CD4-positive, alpha-beta T cell treated with Interferon alpha-2 for 1 hour (primary cell): ENCODE data around the gene RPS6KA1.
"Not testable (repeated sequence)": the region's sequence is repeated elsewhere in the genome, so short reads cannot be mapped to it uniquely, and the experiment has no call there.

ENCODE experiments used
- DNase-seq, 2 donors: peaks; one replicate each; pipeline ENCODE4 v3.0.0-alpha.2; 2020 to 2022

RPS6KA1 gene

DNA sequence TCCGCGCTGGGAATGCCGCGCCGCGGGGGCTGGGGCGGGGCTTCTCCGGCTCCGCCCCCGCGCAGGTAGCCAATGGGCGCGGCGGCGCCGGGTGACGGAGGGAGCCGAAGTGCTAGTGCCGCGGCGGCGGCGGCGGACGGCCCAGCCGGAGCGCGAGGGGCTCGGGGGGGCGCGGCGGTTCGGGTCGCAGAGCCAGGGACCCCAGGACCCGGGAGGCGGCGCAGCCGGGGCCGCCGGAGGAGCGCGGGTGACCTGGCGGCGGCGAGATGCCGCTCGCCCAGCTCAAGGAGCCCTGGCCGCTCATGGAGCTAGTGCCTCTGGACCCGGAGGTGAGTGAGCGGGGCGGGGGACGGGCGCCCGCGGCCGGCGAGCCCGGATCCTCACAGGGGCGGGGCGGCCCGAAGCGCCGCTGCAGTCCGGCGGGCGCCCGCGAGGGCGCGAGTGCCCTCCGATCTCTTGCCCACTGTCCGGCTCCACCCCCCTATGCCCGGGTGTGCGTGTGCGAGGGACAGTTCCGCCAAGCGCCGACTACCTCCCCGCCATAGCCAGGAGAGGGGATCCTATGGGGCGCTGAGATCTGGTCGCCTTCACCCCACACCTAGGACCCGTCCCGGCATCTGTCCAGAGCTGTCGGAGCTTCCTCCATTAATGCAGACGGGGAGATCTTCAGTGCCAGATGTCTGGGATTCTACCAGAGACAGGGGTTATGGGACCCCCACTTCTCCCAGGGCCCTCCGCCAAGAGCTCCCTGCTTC lies at the start of gene RPS6KA1:
Gene RPS6KA1 (plus strand): TSS at position 107 of the 755 bp plus-strand sequence. CDS start 160 bp downstream, at position 267.
- DNase-seq: peak; percentile 52 to 71

DNA sequence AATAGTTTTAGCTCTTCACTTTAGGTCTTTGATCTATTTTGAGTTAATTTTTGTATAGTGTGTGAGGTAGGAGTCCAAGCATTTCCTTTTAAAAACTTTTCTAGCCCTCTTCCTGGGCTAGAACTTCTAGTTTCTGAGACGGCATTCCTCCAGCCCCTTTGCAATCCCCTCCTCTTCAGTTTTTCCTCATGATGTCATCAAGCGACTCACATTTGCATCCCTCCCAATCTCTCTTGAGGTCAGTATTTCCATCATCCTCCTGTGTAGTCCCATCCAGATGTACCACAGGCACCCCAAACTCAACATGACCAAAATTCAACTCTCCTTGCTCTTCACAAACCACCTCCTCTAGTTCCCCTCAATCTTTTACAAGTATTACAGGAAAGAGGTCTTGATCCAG lies 46.6 kb upstream of the RPS6KA1 start:
- DNase-seq: no peak

GRCh38 chr1:26483980-26484379 lies 45.6 kb upstream of the RPS6KA1 start:
- DNase-seq: no peak

DNA sequence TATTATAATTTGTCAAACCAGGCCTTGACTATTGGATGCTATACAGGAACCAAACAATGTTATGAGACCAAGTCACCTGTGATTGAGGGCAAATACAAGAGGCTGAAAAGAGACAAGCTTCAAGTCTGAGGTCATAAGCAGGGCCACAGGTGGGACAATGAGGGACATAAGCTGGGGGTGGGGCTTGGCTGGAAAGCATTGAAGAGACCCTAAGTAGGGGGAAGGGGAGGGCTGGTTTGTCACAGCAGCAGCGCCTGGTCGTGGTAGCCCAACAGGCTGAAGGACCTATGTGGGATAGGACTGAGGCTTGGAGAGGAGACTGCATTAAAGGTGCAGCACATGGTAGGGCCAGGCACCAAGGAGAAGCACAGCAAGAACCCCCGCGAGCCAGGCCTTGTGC lies 39.4 kb upstream of the RPS6KA1 start:
- no peak for DNase-seq

DNA sequence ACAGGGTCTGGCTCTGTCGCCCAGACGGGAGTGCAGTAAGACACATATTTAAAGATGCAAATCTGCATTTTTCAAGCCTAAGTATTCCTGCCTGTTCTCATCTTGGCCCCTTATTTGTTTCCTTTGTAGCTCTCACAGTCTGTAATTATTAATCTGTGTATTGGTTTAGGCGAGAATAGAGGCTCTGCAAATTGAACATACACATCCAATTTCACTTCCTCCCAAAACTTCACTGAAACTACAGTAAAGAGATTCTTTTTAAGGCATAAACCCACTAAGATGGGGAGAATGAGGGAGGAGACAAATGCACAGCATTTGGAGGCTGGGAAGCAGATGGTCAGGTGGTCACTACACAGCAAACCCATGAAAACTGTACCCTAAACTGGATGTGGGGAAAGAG lies 36.3 kb upstream of the RPS6KA1 start:
- no peak for DNase-seq

GRCh38 chr1:26493938-26494337 lies 35.6 kb upstream of the RPS6KA1 start:
- DNase-seq: no peak

- DNase-seq: no peak
These were observed 32.7 kb upstream of the RPS6KA1 start for GRCh38 chr1:26496861-26497260.

DNA sequence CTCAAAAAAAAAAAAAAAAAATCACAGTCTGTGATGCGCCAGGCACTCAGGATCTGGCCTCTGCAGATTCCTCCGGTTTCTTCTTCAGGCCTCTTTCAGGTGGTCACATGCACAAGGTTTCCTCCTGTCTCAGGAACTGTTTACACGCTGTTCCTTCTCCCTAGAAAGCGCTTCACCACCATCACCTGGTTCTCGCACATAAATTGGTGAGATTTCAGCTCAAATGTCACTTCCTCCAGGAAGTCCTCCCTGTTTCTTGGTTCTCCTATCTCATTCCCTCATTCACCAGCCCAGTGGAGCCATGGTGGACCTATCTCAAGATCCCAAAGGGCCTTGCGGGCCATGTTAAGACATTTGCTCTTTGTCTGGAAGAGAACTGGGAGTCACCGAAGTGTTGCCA lies 30.7 kb upstream of the RPS6KA1 start:
- no peak for DNase-seq

GRCh38 chr1:26500488-26501175 lies 28.9 kb upstream of the RPS6KA1 start:
- DNase-seq: peak; percentile 84 to 90

GRCh38 chr1:26510711-26511110 lies 18.9 kb upstream of the RPS6KA1 start:
- not testable (repeated sequence) for DNase-seq

- DNase-seq: not testable (repeated sequence)
These were observed 13.7 kb upstream of the RPS6KA1 start for GRCh38 chr1:26515836-26516235.

GRCh38 chr1:26516987-26517765 lies 12.4 kb upstream of the RPS6KA1 start:
- no peak for DNase-seq

DNA sequence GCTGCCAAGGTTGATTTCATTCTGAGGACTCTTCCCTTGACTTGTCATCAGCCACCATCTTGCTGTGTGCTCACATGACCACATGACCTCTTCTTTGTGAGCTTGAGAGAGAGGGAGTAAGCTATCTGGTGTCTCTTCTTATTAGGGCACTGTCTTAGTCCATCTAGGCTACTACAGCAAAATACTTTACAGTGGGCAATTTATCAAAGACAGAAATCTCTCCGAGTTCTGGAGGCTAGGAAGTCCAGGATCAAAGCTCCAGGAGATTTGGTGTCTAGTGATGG lies 11.9 kb upstream of the RPS6KA1 start:
- no peak for DNase-seq

DNA sequence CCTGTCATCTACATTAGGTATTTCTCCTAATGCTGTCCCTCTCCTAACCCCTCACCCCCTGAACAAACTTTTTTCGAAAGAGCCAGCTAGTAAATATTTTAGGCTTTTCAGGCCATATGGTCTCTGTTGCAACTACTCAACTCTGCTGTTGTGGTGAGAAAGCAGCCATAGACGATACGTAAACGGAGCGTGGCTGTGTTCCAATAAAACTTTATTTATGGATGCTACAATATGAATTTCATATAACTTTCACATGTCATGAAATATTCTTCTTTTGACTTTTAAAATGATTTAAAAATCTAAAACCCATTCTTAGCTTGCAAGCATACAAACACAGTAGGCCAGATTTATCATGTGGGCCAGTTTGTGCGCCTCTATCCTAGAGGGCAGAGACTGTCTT lies 11.2 kb upstream of the RPS6KA1 start:
- DNase-seq: no peak

DNA sequence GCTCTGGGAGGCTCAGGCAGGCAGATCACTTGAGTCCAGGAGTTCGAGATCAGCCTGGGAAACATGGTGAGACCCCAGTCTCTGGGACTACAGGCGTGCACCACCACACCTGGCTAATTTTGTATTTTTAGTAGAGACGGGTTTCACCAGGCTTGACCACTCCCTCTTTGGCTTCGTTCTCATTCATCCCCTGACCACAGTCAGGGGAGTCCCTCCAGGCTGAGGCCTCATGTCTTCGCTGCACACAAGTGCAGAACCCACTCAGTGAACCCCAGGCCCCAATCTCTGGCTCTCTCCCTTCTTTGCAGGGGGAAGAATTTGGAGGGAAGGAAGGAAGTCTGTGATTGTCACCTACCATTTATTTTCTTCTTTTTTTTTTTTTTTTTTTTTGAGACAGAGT lies 9.2 kb upstream of the RPS6KA1 start:
- DNase-seq: no peak

DNA sequence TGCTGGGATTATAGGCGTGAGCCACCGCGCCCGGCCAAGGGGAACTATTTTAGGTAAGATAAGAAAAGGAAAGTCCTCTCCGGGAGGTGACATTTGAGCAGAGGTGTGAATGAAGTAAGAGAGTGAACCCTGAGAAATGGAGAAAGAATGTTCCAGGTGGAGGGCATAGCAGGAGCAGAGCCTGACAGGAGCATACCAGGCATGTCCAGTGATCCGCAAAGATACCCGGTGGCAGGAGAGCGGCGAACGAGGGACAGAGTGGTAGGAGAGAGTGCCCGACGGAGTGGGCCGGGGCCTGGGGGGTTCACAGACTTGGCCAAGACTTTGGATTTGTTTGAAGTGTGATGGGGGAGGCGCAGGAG lies 7.9 kb upstream of the RPS6KA1 start:
- DNase-seq: no peak

- no peak for DNase-seq
These were observed 7.5 kb upstream of the RPS6KA1 start for GRCh38 chr1:26522073-26522472.

DNA sequence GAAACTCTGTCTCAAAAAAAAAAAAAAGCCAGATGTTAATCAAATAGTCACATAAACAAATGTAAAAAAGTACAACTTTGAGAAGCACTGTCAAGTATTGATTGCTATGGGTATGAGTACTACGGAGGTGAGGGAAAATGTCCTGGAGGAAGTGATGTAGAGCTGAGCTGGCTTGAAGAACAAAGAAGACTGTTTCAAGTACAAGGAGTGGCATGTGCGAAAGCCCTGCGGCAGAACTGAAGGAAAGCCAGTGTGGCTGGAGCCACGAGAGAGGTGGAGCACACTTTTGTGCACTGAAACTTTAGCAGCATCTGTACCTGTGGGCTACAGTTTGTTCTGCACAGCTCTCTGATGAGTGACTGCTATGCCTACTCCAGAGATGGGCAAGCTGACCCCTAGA lies 5.4 kb upstream of the RPS6KA1 start:
- DNase-seq: no peak

DNA sequence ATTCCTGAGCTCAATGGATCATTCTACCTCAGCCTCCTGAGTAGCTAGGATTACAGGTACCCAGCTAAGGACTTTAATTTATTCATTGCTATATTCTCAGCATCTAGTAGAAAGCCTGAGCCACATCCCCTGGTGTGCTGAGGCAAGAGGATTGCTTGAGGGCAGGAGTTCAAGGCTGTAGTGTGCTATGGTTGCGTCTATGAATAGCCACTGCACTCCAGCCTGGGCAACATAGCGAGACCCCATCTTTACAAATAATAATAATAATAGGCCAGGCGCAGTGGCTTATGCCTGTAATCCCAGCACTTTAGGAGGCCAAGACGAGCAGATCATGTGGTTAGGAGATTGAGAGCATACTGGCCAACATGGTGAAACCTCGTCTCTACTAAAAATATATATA lies 3.3 kb upstream of the RPS6KA1 start:
- DNase-seq: no peak

- no peak for DNase-seq
These were observed 231 bp upstream of the RPS6KA1 start for GRCh38 chr1:26529405-26529654.

GRCh38 chr1:26530410-26530894 lies 891 bp downstream of the RPS6KA1 start:
- no peak for DNase-seq

GRCh38 chr1:26530895-26531598 lies 1.5 kb downstream of the RPS6KA1 start:
- no peak for DNase-seq

DNA sequence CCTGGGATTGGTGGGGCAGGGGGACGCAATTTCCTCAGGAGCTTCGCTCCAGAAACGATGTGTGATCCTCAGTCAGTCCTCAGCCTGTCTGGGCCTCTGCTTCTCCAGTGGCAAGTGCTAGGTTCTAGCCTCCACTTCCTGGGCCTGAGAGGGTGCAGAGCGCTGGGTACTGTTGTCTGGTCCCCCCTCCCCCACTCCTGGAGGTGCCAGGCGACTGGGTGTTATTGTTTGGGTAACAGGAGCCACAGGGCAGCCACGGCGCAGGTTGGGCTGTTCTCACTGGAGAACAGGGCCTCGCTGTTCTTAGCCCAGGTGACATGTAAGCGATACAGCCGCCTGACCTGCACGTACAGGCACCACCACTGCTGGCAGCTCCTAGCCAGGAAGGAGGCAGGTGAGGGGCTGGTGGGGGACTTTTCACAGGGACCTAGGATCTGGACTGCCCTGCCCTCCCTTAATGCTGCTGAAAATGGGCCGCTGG lies 2.1 kb downstream of the RPS6KA1 start:
- DNase-seq: no peak
